Eye (tissue), 1 donor: ENCODE measurements around the gene TMEM232.
"Not testable (repeated sequence)": the region's sequence is repeated elsewhere in the genome, so short reads cannot be mapped to it uniquely, and the experiment has no call there.

ENCODE experiments used
- DNase-seq: peaks from one replicate; pipeline ENCODE4 v3.0.0-alpha.2; 2015

The TMEM232 gene

DNA sequence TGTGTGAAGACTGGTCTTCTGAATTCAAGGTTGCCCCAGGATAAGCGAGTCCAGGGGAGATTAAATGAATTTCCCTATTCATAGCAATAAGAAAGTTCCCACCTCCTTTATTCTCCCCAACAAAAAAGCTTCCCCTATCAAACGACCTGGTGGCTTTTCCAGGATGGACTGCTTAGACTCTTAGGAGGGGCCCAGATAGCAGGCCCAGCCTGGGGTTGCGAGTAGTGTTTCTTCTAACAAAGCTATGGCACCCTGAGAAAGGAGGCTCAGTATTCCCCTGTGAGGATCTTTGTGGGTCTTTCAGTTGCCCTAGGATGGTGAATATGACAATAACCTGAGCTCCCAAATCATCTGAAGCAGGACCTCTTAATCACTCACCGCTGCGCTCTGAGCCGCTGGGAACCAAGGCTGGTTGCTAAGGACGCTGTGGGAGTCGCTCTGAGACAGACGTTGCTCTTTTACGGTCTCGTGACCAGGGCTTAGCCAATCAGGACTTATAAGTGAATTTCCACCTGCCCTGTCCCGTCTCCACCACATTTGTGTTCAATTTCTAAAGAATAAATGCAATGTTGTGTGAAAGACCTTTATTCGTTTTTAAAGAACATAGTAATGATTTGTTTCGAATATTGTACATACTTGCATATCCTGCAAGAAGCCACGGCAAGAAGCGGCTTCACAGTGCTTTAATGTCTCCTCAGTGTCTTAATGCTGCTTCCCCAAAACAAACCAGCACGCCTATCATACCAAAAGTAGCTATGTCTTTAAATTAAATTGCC is at the start of gene TMEM232:
TMEM232 (minus strand) TSS at position 423 of the 776 bp plus-strand sequence. CDS start 59,319 bp downstream, outside the sequence.
- peak; percentile 93 for DNase-seq

DNA sequence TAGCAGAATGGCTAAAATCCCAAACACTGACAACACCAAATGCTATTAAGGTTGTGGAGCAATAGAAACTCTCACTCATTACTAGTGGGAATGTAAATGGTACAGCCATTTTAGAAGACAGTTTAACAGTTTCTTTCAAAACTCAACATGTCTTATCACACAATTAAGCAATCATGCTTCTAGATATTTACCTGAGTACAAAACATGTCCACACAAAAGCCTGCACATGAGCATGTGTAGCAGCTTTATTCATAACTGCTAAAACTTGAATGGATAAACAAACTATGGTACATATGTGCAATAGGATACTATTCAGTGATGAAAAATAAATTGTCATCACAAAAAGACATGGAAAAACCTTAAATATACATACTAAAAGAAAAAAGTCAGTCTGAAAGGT is 43.8 kb upstream of the TMEM232 start:
- DNase-seq, result no peak

DNA sequence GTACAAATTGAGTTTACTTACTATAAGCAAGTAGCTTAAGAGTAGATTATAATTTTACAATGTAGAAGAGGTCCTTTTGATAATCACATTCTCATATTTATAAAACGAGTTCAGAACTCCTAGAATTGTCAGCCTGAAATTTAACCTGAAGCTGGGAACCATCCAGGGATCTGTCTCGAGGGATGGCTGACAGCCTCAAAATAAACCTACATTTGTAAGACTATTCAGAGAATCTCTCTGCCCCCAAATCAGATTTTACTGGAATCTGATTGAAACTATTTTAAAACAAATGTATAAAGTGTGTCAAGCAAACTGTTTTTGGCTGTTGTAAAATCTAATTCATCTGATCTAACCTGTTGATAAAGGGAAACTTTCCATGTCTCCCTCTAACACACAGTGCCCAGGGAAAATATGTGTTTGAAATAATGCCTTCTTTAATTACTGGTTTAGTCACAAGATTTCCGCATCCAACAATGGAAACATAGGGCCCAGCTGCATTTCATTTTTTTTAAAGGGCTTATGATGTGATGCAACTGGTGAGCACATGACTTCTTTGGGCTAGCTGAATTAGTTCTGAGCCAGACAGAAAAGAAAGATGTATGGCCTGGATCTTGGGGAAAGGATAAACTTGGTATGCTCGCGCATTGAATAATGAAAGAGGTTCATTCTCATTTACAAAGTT is 42.7 kb upstream of the TMEM232 start:
- peak; percentile 15 for DNase-seq

GRCh38 chr5:110768138-110768860 is 41.8 kb upstream of the TMEM232 start:
- peak; percentile 37 for DNase-seq

- DNase-seq, result no peak
Observed at GRCh38 chr5:110760158-110760557, 33.7 kb upstream of the TMEM232 start.

DNA sequence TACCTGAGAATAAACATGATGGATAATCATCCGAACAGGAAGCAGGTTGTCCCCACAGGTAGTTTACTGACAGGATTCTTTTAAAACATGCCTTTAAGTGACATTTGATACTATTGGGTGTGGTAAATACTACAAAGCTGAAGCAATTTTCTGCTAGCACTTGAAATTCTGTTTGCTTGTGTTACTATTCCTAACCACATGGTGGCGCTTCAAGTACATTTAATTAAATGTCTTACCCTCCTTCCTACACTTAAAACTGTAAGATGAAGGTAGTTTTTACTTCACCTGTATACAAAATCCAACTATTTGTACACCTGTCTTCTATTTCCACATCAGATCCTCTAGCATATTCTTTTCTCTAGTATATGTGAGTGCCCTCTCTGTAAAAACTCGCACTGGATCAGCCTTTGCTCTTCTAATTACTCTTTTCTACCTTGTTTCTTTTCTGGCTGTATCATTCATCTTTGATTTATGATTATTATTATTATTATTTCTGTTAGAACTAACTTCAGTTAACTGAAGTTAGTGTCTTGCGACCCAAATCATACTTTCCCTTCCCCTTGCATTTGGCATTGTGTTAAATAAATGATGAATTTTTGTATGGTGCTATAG is 30.8 kb upstream of the TMEM232 start:
- DNase-seq, result peak; percentile 75

GRCh38 chr5:110754181-110754580 is 27.7 kb upstream of the TMEM232 start:
- no peak for DNase-seq

GRCh38 chr5:110753600-110753999 is 27.1 kb upstream of the TMEM232 start:
- DNase-seq, result no peak

- DNase-seq, result no peak
Observed at GRCh38 chr5:110752953-110753352, 26.5 kb upstream of the TMEM232 start.

DNA sequence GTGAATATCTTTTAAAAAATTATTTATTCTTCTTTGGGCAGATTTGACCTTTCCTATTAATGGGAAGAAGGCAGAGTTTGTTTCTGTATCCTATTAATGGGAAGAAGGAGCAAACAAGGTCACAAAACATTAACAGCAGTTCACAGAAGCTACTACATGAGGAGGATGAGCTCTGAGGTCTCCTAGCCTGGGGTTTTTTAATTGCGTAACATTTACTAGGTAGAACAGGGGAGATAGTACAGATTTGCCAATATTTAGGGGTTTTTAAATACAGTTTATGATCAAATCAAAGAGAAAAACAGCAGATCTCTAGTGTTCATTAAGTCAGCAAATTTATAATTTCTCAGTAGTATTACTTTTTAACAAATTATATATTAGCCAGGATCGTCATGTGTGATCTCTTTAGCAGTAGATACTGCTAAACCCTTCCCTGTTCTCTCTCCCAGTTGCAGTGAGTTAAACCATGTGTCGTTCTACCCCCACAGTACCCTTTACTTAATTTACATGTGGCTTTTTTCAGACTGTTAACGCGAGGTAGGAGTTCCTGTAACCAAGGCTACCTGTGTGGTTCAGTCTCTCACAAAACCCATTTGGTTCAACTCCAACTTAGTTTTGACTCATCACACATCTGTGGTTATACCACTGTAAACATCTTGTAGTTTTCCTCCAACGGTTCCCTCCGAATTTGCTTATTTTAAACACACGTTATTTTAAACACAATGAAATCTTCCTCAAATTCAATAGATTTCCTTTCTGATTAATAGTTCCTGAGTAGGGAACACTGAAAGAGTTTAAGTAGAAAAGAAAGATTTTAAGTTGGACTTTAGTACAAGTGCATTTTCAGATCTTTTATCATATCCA is 25.7 kb upstream of the TMEM232 start:
- no peak for DNase-seq

DNA sequence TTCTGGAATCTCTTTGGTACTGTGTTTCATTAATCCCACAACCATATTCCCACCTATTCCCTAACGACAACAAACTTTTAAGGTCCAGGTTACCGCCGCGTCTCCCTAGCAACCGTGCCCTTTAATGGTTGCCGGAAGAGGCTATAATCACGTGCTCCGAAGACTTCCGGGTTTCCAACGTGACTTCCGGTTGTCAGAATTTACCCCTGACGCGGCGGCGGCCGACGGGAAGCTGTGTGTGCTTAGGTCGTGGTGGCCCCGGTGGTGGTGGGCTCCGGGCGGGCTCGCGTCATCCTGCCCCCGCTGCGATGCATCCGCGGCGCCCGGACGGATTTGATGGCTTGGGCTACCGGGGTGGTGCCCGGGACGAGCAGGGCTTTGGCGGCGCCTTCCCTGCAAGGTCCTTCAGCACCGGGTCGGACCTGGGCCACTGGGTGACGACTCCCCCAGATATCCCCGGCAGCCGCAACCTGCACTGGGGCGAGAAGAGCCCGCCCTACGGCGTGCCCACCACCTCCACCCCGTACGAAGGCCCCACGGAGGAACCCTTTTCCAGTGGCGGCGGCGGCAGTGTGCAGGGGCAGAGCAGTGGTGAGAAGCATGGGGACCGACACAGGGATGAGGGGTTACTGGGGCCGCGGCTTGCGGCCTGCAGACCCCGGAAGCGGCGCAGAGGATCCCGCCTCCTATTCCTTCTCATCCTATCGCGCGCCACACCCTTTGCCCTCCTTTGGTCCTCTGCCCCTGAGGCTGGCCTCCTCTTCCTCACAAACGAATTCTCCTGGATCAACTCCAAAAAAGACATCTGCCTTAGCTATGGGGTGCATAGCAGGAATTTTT is 12.6 kb upstream of the TMEM232 start, which contains the start of gene SLC25A46:
SLC25A46 (plus strand) TSS at position 196 of the 840 bp plus-strand sequence; CDS start at position 309, 113 bp downstream.
- peak; percentile 98 for DNase-seq

- no peak for DNase-seq
Observed at GRCh38 chr5:110738503-110738811, 12.0 kb upstream of the TMEM232 start.

DNA sequence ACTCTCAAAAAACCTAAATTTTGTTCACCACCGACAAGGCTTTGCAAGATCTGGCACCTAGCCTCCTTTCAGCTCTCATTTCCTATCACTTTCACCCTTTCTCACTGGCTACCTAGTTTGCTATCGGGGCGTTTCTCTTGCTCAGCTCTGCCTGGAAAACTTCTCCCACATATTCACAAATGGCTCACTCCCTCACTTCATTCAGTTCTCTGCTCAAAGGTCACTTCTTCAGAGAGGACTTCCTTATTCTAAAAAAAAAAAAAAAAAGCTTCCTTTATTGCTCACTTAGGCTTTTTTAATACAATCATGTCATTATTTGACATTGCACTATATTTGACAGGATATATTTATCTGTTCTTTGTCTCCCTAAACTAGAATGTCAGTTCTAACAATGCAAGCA is 10.3 kb upstream of the TMEM232 start:
- no peak for DNase-seq

DNA sequence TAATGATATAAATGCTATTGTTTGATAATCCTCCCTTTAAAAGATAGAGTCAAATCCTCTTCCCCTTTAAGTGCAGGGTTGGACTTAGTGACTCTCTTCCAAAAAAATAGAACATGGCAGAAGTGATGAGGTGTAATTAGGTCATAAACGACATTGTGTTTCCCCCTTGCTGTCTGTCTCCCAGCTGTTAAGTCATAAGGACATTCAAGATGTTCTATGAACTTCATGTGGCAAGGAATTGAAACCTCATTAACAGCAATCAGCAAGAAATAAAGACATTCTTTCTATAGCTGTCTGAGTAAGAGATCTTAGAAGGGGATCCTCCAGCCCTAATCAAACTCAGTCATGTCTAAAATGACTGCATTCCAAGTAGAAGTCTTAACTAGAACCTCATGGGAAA is 9.1 kb upstream of the TMEM232 start:
- peak; percentile 64 for DNase-seq

GRCh38 chr5:110734101-110734500 is 7.6 kb upstream of the TMEM232 start:
- DNase-seq, result no peak

- DNase-seq, result not testable (repeated sequence)
Observed at GRCh38 chr5:110731499-110731898, 5.0 kb upstream of the TMEM232 start.

GRCh38 chr5:110727025-110727314 is 499 bp upstream of the TMEM232 start:
- DNase-seq, result no peak

- no peak for DNase-seq
Observed at GRCh38 chr5:110718311-110718710, 8.2 kb downstream of the TMEM232 start.

DNA sequence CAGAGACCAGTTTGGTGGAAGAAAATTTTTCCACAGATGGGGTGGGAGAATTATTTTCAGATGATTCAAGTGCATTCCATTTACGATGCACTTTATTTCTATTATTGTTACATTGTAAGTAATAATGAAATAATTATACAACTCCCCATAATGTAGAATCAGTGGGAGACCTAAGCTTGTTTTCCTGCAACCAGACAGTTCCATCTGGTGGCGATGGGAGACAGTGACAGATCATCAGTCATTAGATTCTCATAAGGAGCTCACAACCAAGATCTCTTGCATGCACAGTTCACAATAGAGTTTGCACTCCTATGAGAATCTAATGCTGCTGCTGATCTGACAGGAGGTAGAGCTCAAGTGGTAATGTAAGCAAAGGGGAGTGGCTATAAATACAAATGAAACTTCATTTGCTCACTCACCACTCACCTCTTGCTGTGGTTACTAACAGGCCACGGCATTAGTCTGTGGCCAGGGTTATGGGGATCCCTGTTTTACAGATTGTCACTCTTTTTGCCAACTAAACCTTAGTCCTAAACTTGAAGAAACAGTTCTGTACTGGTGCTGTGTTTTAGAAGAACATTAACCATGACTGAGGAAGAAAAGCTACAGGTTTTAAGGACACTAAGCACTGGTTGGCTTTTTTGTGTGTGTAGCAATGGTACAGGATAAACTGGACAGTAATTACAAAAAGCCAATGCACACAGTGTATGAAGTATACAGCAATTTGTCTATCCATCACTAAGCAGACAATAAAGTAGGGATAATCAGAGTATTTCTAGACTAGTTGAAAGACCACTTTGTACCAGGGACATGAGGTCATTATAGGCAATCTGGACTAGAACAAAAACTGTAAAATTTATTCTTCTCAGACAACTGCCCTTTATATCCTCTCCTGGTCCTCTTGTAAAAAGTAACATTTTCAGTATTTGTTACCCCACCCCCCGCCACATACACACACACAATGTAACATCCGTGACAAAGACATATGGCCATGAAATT is 9.9 kb downstream of the TMEM232 start:
- DNase-seq, result no peak

DNA sequence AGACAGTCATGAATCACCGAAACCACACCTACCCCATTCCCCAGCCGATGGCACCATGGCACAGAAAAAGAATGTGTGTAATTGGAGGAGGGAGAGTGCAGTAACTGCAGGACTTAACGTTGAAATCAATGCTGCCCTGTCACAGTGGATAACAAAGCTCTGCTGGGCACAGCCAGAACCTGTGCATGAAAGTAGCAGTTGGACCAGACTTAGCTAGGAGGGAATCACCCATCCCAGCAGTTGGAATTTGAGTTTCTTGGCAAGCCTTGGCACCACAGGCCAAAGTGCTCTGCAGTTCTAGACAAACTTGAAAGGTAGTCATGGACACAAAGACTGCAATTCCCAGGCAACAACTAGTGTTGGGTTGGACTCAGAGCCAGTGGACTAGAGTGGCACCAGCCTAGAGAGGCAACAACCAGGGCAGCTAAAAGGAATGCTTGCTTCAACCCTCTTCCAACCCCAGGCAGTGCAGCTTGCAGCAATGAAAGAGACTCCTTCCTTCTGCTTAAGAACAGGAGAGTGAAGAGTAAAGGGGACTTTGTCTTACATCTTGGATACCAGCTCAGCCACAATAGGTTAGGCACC is 19.1 kb downstream of the TMEM232 start:
- DNase-seq, result no peak
